HCT116 (cell line): Measurements from ENCODE around the gene GBP2. TPM values are rescaled to one million over a fixed set of nuclear protein-coding genes. Genes with fewer than 3 reads are reported as not detected.

ENCODE experiments used
- ATAC-seq: fragments of 200-7000 bp; cut with Tn5 transposase; 2 replicates; pipeline ENCODE4 v1.9.1; 2020; ENCODE audit warnings: mild to moderate bottlenecking, moderate library complexity
- BruUV-seq: library from RNA; stranded (reverse); fragments of 400-500 nt; replicated peaks from 2 replicates; lab custom pipeline; 2021; lab: Mats Ljungman, UMichigan
- CTCF ChIA-PET: fragments of 300-600 bp; sonication (Branson Sonifier 250); formaldehyde crosslinking; loops from one replicate; lab custom pipeline; 2021; ENCODE audit warnings: antibody characterized with exemption; lab: Charles Lee
- POLR2A ChIA-PET: fragments of 300-600, 350-600 bp; sonication (Branson Sonifier 250); formaldehyde crosslinking; loops from one replicate; lab custom pipeline; 2021; ENCODE audit warnings: antibody characterized with exemption; lab: Charles Lee
- RAD21 ChIA-PET, 2 experiments: fragments of 300-600 bp; sonication (Branson Sonifier 250); formaldehyde crosslinking; loops; one replicate each; lab custom pipeline; 2023; ENCODE audit warnings: low total read pairs in 2 of 2; ENCODE audit not compliant: uncharacterized antibody in 2 of 2, unreplicated experiment in 2 of 2, low non-redundant PET in 1 of 2; lab: Charles Lee
- DNase-seq: peaks from one replicate; pipeline ENCODE4 v3.0.0-alpha.2; 2010; ENCODE audit warnings: low read depth, low spot score
- H2AFZ ChIP-seq: fragments of 200-600 bp; shearing (Covaris generic), sonication (generic); 2 replicates; pipeline ENCODE4 v1.6.1; 2017; ENCODE audit warnings: low read depth, mixed run types, mixed read lengths, antibody characterized with exemption, low read length; ENCODE audit not compliant: poor library complexity, severe bottlenecking
- H3K27ac ChIP-seq: 2 replicates; pipeline ENCODE4 v1.5.1; 2012; ENCODE audit warnings: low read depth, low read length
- H3K27me3 ChIP-seq: fragments of 200-600 bp; sonication (generic); 2 replicates; pipeline ENCODE4 v1.6.1; 2016; ENCODE audit warnings: mixed run types, low read length, mixed read lengths; ENCODE audit not compliant: insufficient read depth
- H3K36me3 ChIP-seq, 2 experiments: fragments of 200-500 bp in 1 of 2; fragments of 200-600 bp in 1 of 2; sonication (Bioruptor generic) in 1 of 2; sonication (generic) in 1 of 2; 2 replicates each; pipeline versions ENCODE4 v1.5.1 to v1.6.1; 2014 to 2016; ENCODE audit warnings: low read length in 2 of 2, inconsistent platforms in 1 of 2, mixed read lengths in 1 of 2, mixed run types in 1 of 2; ENCODE audit not compliant: insufficient read depth in 2 of 2, control insufficient read depth in 1 of 2
- H3K4me1 ChIP-seq, 2 experiments: fragments of 200-600 bp in 1 of 2; sonication (generic) in 1 of 2; 2 replicates each; pipeline versions ENCODE4 v1.5.1 to v1.6.1; 2012 to 2017; ENCODE audit warnings: low read length in 2 of 2, inconsistent platforms in 1 of 2, mild to moderate bottlenecking in 1 of 2, mixed read lengths in 1 of 2, mixed run types in 1 of 2, moderate library complexity in 1 of 2; ENCODE audit not compliant: insufficient read depth in 2 of 2, control insufficient read depth in 1 of 2
- H3K4me2 ChIP-seq: fragments of 200-600 bp; sonication (generic); 2 replicates; pipeline ENCODE4 v1.6.1; 2017; ENCODE audit warnings: mixed run types, low read length, mixed read lengths
- H3K4me3 ChIP-seq, 2 experiments: fragments of 200-600 bp in 1 of 2; sonication (generic) in 1 of 2; replicated peaks in 1 of 2; 2 replicates each; pipeline ENCODE4 v1.5.1; 2011 to 2016; ENCODE audit warnings: low read length in 2 of 2, control low read depth in 1 of 2, low read depth in 1 of 2, mild to moderate bottlenecking in 1 of 2, mixed read lengths in 1 of 2, mixed run types in 1 of 2
- H3K79me2 ChIP-seq: fragments of 200-600 bp; sonication (generic); 2 replicates; pipeline ENCODE4 v1.6.1; 2017; ENCODE audit warnings: mild to moderate bottlenecking, mixed run types, low read length, moderate library complexity, mixed read lengths; ENCODE audit not compliant: insufficient read depth
- H3K9ac ChIP-seq: fragments of 200-600 bp; sonication (generic); 2 replicates; pipeline ENCODE4 v1.6.1; 2016; ENCODE audit warnings: low read length, mixed read lengths
- H3K9me2 ChIP-seq: fragments of 200-600 bp; sonication (generic), shearing (Covaris generic); 2 replicates; pipeline ENCODE4 v1.6.1; 2017; ENCODE audit warnings: mixed run types, mild to moderate bottlenecking, moderate library complexity; ENCODE audit not compliant: insufficient read depth
- H3K9me3 ChIP-seq, 2 experiments: fragments of 200-500 bp in 1 of 2; fragments of 200-600 bp in 1 of 2; sonication (Bioruptor generic) in 1 of 2; sonication (generic) in 1 of 2; 2 replicates each; pipeline ENCODE4 v1.6.1; 2014 to 2017; ENCODE audit warnings: low read length in 2 of 2, mixed read lengths in 2 of 2, inconsistent platforms in 1 of 2, low read depth in 1 of 2, mild to moderate bottlenecking in 1 of 2, mixed run types in 1 of 2, moderate library complexity in 1 of 2; ENCODE audit not compliant: control insufficient read depth in 1 of 2, insufficient read depth in 1 of 2
- H4K20me1 ChIP-seq: fragments of 200-600 bp; sonication (generic), shearing (Covaris generic); 2 replicates; pipeline ENCODE4 v1.6.1; 2017; ENCODE audit warnings: mixed run types, mild to moderate bottlenecking, moderate library complexity; ENCODE audit not compliant: insufficient read depth
- CBX3 ChIP-seq: IDR thresholded peaks from 2 replicates; pipeline ENCODE4 v1.6.1; 2012; ENCODE audit warnings: low read depth
- CEBPB ChIP-seq: IDR thresholded peaks from 2 replicates; pipeline ENCODE4 v1.6.1; 2012; ENCODE audit warnings: low read depth
- EGR1 ChIP-seq: IDR thresholded peaks from 2 replicates; pipeline ENCODE4 v1.6.1; 2012; ENCODE audit warnings: low read depth
- ELF1 ChIP-seq: IDR thresholded peaks from 2 replicates; pipeline ENCODE4 v1.6.1; 2012; ENCODE audit warnings: low read depth, borderline replicate concordance
- EZH2phosphoT487 ChIP-seq: fragments of 200-600 bp; IDR thresholded peaks from 2 replicates; pipeline ENCODE4 v1.6.1; 2018; ENCODE audit warnings: antibody characterized with exemption, borderline replicate concordance
- FOSL1 ChIP-seq: IDR thresholded peaks from 2 replicates; pipeline ENCODE4 v1.6.1; 2012; ENCODE audit warnings: low read depth
- JUND ChIP-seq: IDR thresholded peaks from 2 replicates; pipeline ENCODE4 v1.6.1; 2012
- POLR2A ChIP-seq: IDR thresholded peaks from 2 replicates; pipeline ENCODE4 v1.7.0; 2011; ENCODE audit warnings: borderline replicate concordance; ENCODE audit not compliant: insufficient read depth, insufficient read length; ENCODE audit errors: extremely low read depth
- RAD21 ChIP-seq: IDR thresholded peaks from 2 replicates; pipeline ENCODE4 v1.6.1; 2012; ENCODE audit warnings: low read depth, mild to moderate bottlenecking
- SIN3A ChIP-seq: IDR thresholded peaks from 2 replicates; pipeline ENCODE4 v1.6.1; 2012; ENCODE audit warnings: low read depth
- TCF7L2 ChIP-seq: IDR thresholded peaks from 2 replicates; pipeline ENCODE4 v1.7.0; 2011; ENCODE audit warnings: borderline replicate concordance, inconsistent platforms; ENCODE audit not compliant: insufficient read depth, insufficient read length; ENCODE audit errors: extremely low read depth
- YY1 ChIP-seq: IDR thresholded peaks from 2 replicates; pipeline ENCODE4 v1.6.1; 2011; ENCODE audit warnings: low read length, low read depth, moderate library complexity, mild to moderate bottlenecking; ENCODE audit not compliant: insufficient replicate concordance; ENCODE audit errors: extremely low read depth
- ZFX ChIP-seq: fragments of 450-650 bp; IDR thresholded peaks from 2 replicates; pipeline ENCODE4 v1.6.1; 2017
- intact Hi-C: fragments of 100-400 bp; cut with micrococcal nuclease; formaldehyde crosslinking; loops from 2 replicates; pipeline ENCODE4 v1.10.0; 2022
- total RNA-seq: library from RNA; stranded (reverse); gene quantifications from one replicate; pipeline ENCODE4 v1.2.1, GENCODE V29; 2021; ENCODE audit not compliant: unreplicated experiment
- TF ChIP-seq, protein P1 (sequence below), 3 experiments: fragments of 200-600 bp in 1 of 3; sonication (generic) in 1 of 3; IDR thresholded peaks in 2 of 3; conservative IDR thresholded peaks in 1 of 3; 2 replicates each; pipeline ENCODE4 v1.5.1; 2012 to 2017; ENCODE audit warnings: low read depth in 2 of 3, low read length in 2 of 3, antibody characterized with exemption in 1 of 3, borderline replicate concordance in 1 of 3, control low read depth in 1 of 3, mild to moderate bottlenecking in 1 of 3, mixed read lengths in 1 of 3, mixed run types in 1 of 3, moderate library complexity in 1 of 3; ENCODE audit not compliant: insufficient read depth in 1 of 3
- TF ChIP-seq, protein P2 (sequence below): IDR thresholded peaks from 2 replicates; pipeline ENCODE4 v1.6.1; 2012; ENCODE audit warnings: low read depth

GBP2 gene
- total RNA-seq, 1 experiment from 2014 or later, result 0.98 TPM

DNA sequence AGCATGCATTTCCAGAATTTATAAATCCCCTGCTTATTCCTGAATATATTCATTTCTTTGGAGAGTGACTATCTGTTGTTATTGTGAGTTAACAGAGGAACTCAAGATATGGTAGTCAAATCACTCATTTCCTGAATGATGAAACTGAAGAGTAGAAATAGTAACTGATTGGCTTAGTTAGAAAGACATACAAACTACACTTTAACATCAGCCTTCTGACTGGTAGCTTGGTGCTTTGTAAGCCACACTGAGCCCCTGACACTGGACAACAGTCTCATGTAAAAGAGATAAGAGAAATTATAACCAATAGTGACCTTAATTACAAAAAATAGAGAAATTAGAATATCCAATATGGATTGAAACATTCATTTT lies 45.1 kb upstream of the GBP2 start (continued):
- TF ChIP-seq RAD21 (no peak), ZFX (no peak), EGR1 (no peak), CBX3 (no peak), EZH2phosphoT487 (no peak), SIN3A (no peak), FOSL1 (no peak), POLR2A (no peak), YY1 (no peak), CEBPB (no peak)

DNA sequence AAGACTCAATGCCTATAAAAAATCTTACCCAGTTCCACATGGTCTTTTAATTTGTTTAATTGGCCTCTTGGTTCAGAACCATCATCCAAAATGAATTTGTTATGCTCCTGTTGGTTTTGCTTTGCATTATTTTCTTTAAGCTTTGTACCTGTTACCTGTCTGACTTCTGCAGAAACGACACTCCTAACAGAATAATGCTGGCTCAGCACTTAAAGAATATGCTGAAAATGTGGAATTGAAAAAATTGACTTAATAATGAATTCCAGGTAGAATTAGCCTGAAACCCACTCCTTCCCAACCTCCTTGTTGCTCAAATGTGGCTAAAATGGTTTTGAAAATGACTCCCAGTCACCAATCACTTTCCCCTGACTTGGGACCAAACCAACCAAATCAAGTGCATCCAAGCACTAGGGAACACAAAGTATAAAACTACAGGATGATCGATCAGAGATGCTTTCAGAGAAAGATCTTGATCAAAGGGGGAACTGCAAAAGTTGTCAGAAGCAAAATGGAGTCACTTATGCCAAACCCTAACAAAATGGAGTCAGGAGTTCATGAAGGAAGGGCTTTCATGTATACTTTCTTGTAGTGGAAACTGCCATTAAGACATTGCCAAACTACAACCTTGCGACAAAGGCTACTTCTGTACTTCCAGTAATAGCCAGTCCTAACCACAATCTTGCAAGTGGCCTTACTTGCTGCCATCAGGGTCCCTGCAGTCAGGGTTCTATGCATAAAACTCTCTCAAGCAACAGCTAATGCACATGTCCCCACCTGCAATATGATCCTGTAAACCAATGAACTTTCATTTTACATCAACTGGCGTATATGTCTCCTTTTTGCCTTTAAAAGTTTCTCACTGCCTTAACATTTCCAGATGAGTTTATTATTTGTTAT lies 44.5 kb upstream of the GBP2 start:
- no peak overlapping the region for H2AFZ ChIP-seq
- H3K4me2 ChIP-seq, result no peak overlapping the region
- DNase-seq, result no peak
- intact Hi-C loops, result no loop called here
- POLR2A ChIA-PET, result no interaction called here
- no peak for TF ChIP-seq ELF1
- TF ChIP-seq JUND, result no peak
- TF ChIP-seq EGR1, result no peak
- no peak for TF ChIP-seq CEBPB
- TF ChIP-seq TCF7L2, result no peak
- no peak for TF ChIP-seq SIN3A
- TF ChIP-seq, protein P1, sequence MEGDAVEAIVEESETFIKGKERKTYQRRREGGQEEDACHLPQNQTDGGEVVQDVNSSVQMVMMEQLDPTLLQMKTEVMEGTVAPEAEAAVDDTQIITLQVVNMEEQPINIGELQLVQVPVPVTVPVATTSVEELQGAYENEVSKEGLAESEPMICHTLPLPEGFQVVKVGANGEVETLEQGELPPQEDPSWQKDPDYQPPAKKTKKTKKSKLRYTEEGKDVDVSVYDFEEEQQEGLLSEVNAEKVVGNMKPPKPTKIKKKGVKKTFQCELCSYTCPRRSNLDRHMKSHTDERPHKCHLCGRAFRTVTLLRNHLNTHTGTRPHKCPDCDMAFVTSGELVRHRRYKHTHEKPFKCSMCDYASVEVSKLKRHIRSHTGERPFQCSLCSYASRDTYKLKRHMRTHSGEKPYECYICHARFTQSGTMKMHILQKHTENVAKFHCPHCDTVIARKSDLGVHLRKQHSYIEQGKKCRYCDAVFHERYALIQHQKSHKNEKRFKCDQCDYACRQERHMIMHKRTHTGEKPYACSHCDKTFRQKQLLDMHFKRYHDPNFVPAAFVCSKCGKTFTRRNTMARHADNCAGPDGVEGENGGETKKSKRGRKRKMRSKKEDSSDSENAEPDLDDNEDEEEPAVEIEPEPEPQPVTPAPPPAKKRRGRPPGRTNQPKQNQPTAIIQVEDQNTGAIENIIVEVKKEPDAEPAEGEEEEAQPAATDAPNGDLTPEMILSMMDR (IDR thresholded peaks at IDR 0.05 in 2 of 3, conservative IDR thresholded peaks at IDR 0.05 in 1 of 3; ENCODE audit: borderline replicate concordance in 1 of 3, insufficient read depth in 1 of 3, low read depth in 2 of 3, low read length in 2 of 3), result no peak
- TF ChIP-seq YY1, result no peak
- TF ChIP-seq, protein P2, sequence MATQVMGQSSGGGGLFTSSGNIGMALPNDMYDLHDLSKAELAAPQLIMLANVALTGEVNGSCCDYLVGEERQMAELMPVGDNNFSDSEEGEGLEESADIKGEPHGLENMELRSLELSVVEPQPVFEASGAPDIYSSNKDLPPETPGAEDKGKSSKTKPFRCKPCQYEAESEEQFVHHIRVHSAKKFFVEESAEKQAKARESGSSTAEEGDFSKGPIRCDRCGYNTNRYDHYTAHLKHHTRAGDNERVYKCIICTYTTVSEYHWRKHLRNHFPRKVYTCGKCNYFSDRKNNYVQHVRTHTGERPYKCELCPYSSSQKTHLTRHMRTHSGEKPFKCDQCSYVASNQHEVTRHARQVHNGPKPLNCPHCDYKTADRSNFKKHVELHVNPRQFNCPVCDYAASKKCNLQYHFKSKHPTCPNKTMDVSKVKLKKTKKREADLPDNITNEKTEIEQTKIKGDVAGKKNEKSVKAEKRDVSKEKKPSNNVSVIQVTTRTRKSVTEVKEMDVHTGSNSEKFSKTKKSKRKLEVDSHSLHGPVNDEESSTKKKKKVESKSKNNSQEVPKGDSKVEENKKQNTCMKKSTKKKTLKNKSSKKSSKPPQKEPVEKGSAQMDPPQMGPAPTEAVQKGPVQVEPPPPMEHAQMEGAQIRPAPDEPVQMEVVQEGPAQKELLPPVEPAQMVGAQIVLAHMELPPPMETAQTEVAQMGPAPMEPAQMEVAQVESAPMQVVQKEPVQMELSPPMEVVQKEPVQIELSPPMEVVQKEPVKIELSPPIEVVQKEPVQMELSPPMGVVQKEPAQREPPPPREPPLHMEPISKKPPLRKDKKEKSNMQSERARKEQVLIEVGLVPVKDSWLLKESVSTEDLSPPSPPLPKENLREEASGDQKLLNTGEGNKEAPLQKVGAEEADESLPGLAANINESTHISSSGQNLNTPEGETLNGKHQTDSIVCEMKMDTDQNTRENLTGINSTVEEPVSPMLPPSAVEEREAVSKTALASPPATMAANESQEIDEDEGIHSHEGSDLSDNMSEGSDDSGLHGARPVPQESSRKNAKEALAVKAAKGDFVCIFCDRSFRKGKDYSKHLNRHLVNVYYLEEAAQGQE, result no peak
- H3K27me3 ChIP-seq, result no peaks in the 10 kb centered on the region
- no peaks in the 10 kb centered on the region for H3K9me2 ChIP-seq
- H3K9ac ChIP-seq, result no peak overlapping the region
- CTCF ChIA-PET, result no interaction called here
- no peaks in the 10 kb centered on the region for H3K79me2 ChIP-seq
- H3K4me1 ChIP-seq, result no peaks in the 10 kb centered on the region
- H3K36me3 ChIP-seq, result no peaks in the 10 kb centered on the region
- RAD21 ChIA-PET, result no interaction called here
- ATAC-seq, result no peak
- H3K9me3 ChIP-seq, result no peaks in the 10 kb centered on the region
- H3K27ac ChIP-seq, result no peak overlapping the region
- no TSS peak for BruUV-seq
- no peaks in the 10 kb centered on the region for H4K20me1 ChIP-seq
- H3K4me3 ChIP-seq, result no peak overlapping the region
